ENCODE data around the gene EIF3L.

DNA sequence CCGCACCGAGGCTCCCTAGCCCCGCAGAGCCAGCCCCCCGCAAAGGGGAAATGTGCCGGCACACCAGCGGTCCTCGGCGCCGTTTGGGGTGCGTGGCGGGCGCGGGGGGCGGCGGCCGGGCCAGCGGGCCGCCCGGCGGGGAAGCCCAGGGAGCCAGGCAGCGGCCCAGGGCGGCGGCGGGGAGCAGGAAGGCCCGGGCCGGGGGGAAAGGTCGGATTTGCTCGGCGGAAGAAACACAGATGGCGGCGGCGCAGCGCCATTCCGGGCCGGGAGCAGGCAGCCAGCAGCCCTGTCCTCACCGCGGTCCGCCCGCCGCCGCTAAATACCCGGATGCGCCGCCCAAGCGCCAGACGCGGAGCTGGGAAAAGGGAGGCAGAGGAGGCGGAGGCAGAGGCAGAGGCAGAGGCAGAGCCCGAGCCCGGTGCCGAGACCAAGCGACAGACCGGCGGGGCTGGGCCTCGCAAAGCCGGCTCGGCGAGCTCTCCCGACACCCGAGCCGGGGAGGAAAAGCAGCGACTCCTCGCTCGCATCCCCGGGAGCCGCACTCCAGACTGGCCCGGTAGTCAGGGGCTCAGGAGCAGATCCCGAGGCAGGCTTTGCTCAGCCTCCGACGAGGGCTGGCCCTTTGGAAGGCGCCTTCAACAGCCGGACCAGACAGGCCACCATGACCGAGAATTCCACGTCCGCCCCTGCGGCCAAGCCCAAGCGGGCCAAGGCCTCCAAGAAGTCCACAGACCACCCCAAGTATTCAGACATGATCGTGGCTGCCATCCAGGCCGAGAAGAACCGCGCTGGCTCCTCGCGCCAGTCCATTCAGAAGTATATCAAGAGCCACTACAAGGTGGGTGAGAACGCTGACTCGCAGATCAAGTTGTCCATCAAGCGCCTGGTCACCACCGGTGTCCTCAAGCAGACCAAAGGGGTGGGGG is 44.1 kb upstream of the EIF3L start:
- no peak for TF ChIP-seq ATF7 (IDR thresholded peaks at IDR 0.05)
- TF ChIP-seq KLF13 (tag; IDR thresholded peaks at IDR 0.05; ENCODE audit: borderline replicate concordance, low read depth): no peak
- TF ChIP-seq TCF7 (IDR thresholded peaks at IDR 0.05; ENCODE audit: borderline replicate concordance): no peak
- TF ChIP-seq NFIC (IDR thresholded peaks at IDR 0.05): no peak
- no peak for TF ChIP-seq EGR1 (conservative IDR thresholded peaks at IDR 0.05)
- no peak for TF ChIP-seq RAD21 (CRISPR knock-in tag; conservative IDR thresholded peaks at IDR 0.05 in 1 of 2, IDR thresholded peaks at IDR 0.05 in 1 of 2)
- no peak for TF ChIP-seq NFE2L1 (tag; IDR thresholded peaks at IDR 0.05; ENCODE audit: borderline replicate concordance, low read depth)
- TF ChIP-seq ZFP36 (IDR thresholded peaks at IDR 0.05; ENCODE audit: low read depth, low read length, partially characterized antibody): no peak

All from K562 (cell line).